Stimulated activated CD4-positive, alpha-beta T cell treated with anti-CD3 and anti-CD28 coated beads, Interleukin-1b, Interleukin-23, amount 100 ng/mL, for 4 hours (primary cell): ENCODE data around the gene ELOA.
"Not testable (repeated sequence)": the region's sequence is repeated elsewhere in the genome, so short reads cannot be mapped to it uniquely, and the experiment has no call there.

ENCODE experiments used
- DNase-seq, 2 donors: peaks; one replicate each; pipeline ENCODE4 v3.0.0-alpha.2; 2020; ENCODE audit warnings: low read depth in 2 of 2

ELOA gene

DNA sequence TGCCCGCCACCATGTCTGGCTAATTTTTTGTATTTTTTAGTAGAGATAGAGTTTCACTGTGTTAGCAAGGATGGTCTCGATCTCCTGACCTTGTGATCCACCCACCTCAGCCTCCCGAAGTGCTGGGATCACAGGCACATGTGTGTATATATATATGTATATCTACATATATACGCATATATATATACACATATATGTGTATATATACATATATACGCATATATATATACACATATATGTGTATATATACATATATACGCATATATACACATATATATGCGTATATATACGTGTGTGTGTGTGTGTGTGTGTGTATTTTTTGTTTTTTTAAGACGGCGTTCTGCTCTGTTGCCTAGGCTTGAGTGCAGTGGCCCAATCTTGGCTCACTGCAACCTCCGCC lies 39.9 kb downstream of the ELOA start:
- DNase-seq, result not testable (repeated sequence)

DNA sequence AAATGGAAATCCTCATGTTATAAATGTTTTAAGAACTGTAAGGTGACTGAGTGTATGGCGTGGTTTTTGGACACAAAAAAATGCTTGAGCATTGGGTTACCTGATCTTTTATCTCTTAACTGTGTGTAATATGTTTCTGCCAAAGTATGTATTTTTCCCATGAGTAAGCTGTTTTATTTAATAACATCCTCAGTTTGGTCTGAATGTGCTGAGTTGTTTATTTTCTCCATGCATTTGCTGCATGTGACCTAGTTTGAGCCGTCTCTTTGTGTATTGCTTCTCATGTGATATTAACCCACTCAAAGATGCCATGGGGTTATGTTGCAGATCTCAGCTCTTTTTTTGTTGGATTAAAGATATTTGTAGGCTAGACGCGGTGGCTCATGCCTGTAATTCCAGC lies 41.6 kb downstream of the ELOA start:
- no peak for DNase-seq

DNA sequence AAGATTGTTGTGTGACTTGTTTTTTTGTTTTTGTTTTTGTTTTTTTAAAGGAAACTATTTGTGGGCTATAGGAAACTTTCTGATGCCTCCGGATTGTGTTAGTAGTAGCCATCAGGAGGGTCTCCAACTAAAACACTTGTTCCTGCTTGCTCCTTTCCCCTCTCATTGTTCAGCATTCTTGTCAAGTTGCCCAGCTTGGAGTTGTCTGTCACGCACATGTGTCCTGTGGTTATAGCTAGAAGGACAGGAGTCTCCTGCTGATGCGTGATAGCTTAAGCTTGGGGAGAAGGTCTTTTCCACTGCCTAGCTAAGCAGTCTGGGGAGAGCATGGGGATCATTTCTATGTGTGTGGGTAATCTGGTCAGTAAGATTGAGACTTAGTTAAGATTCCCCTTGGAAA lies 44.4 kb downstream of the ELOA start:
- no peak for DNase-seq

DNA sequence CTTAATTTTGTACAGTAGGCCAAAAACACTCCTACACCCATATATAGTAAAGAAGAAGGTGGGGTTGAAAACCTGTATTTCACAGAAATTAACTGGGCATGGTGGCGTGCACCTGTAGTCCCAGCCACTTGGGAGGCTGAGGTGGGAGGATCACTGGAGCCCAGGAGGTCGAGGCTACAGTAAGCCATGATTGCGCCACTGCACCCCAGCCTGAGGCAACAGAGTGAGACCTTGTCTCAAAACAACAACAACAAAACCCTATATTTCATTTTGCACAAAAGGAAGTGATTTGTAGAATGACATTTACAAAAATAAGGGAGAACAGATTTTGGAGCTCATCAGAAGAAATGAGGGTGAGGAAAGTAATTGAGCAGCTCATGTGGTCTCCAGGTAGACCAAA lies 45.4 kb downstream of the ELOA start:
- DNase-seq, result no peak

DNA sequence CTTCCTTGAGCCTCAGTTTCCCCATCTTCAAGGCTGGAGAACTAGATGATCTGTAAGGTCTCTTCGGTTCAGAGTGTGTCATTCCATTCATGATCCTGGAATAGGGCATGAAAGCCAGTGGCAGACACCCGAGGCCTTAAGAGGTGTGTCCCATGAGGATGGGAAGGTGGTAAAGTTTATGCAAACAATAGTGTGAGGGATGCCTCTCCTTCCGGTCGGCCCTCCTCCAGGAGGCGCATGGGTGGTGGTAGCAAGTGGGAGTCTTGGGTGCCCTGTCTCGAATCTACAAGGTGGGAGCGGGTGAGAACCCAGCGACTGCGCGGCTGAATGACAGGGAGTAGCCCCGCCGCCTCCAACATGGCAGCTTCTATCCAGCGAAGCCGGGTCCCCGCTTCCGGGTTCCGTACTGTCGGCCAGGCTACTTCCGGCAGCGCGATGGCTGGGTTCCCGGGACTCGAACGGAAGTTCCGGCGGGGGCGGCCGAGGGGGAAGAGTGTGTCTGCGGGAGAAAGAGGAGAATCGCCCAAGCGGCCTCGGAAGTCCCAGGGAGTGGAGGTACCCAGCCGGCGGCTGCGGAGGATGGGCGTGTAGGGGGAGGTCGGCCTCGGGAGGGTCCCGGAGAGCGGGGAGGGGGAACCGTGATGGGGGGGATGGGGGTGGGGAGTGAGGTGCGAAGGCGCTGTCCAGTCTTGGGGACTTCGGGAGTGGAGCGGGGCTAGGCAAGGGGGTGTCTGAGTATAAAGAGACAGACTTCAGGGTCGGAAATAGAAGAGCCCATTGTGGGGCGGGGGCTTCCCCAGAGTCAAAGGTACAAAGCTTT lies 47.6 kb downstream of the ELOA start, which contains the start of gene LYPLA2:
Gene LYPLA2, plus strand, starts transcription at position 450 of the 820 bp plus-strand sequence. CDS start 1,538 bp downstream, outside the sequence.
- peak; percentile 67 to 84 for DNase-seq

GRCh38 chr1:23791516-23792047 lies 48.3 kb downstream of the ELOA start:
- no peak for DNase-seq

GRCh38 chr1:23792151-23792945 lies 49.1 kb downstream of the ELOA start:
- no peak for DNase-seq

GRCh38 chr1:23793018-23793781 lies 49.9 kb downstream of the ELOA start:
- no peak for DNase-seq

GRCh38 chr1:23793861-23794731 lies 50.8 kb downstream of the ELOA start:
- no peak for DNase-seq

GRCh38 chr1:23794732-23795182 lies 51.5 kb downstream of the ELOA start:
- not testable (repeated sequence) for DNase-seq

- DNase-seq, result no peak
Observed at GRCh38 chr1:23795676-23796465, 52.6 kb downstream of the ELOA start.

- DNase-seq, result no peak
Observed at GRCh38 chr1:23796466-23797271, 53.4 kb downstream of the ELOA start.

DNA sequence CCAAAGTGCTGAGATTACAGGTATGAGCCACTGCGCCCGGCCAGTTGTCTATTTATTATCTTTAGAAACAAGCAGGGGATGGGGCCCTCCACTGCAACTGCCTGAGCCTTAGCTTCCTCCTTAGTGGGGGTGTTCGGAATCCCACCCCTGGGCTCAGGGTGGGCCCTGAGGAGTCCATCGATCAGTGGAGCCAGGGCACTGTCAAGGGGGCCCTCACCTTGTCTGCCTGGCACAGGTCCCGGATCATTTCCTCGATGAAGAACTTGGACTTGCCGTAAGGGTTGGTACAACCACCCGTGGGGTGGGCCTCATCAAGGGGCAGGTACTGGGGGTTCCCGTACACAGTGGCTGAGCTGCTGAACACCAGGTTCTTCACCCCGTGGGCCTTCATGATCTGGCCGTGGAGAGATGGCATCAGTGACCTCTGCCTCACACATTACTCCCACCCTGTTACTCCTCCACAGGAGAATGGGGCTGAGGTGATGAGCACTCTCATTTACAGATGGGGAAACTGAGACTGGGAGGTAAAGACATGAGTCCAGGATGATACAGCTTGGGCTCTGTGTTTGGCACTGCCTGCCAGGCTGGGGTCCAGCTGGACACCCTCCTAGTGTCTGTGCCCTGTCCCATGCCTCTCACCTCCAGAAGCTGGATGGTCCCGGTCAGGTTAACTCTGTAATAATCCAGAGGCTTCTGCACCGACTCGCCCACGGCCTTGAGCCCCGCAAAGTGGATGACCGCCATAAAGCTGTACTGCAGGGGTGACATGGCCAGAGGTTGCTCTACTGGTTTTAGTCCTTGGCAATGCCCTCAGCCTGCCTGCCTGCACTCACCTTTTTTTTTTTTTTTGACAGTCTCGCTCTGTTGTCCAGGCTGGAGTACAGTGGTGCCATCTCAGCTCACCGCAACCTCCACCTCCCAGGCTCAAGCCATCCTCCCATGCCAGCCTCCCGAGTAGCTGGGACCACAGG lies 54.5 kb downstream of the ELOA start:
- no peak for DNase-seq

DNA sequence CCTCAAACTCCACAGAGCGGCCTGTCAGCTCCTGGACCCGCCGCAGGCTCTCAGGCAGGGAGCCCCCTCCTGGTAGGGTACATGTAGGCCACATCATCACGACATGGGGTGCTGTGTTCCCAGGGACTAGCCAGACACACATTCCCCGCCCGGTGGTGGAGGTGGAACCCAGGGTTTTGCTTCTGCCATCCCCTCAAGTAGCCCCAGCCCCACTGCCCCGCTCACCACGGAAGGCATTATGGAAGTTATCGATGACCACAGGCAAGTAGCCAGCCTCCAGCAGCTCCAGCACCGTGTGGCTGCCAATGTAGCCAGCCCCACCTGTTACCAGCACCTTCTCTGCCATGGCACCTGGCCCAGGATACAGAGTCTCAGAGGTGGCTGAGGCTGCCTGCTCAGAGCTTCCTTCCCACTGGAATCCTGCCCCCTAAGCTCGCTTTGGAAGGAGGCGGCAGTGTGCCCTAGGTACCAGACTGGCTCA lies 55.4 kb downstream of the ELOA start:
- no peak for DNase-seq

GRCh38 chr1:23799255-23799569 lies 55.9 kb downstream of the ELOA start:
- DNase-seq, result no peak

- no peak for DNase-seq
Observed at GRCh38 chr1:23799570-23800399, 56.5 kb downstream of the ELOA start.
